Caco-2 (cell line): ENCODE results near the gene EMCN. TPM values are rescaled to one million over a fixed set of nuclear protein-coding genes. Genes with fewer than 3 reads are reported as not detected.
A peak's percentile ranks its signal among the peaks of the same experiment; 100 is the strongest.

Source experiments
- BruUV-seq: library from RNA; stranded (reverse); fragments of 400-500 nt; replicated peaks from 2 replicates; lab custom pipeline; 2021; lab: Mats Ljungman, UMichigan
- CTCF ChIA-PET: fragments of 300-600 bp; sonication (Branson Sonifier 250); formaldehyde crosslinking; loops from one replicate; lab custom pipeline; 2022; ENCODE audit warnings: antibody characterized with exemption; lab: Charles Lee
- POLR2A ChIA-PET: fragments of 300-600 bp; sonication (Branson Sonifier 250); formaldehyde crosslinking; loops from one replicate; lab custom pipeline; 2022; ENCODE audit warnings: antibody characterized with exemption; lab: Charles Lee
- DNase-seq, 2 experiments: peaks; one replicate each; pipeline versions ENCODE4 v3.0.0 to v3.0.0-alpha.2; 2020 to 2022
- H3K27me3 ChIP-seq: replicated peaks from 2 replicates; pipeline ENCODE4 v1.6.0; 2011; ENCODE audit warnings: low read length; ENCODE audit not compliant: control insufficient read depth, insufficient read depth
- H3K36me3 ChIP-seq: 2 replicates; pipeline ENCODE4 v1.5.1; 2011; ENCODE audit warnings: low read length; ENCODE audit not compliant: control insufficient read depth, insufficient read depth
- H3K4me1 ChIP-seq: fragments of 250-450 bp; sonication (Bioruptor Pico); 2 replicates; pipeline ENCODE4 v1.5.1; 2020; ENCODE audit warnings: mild to moderate bottlenecking
- H3K4me3 ChIP-seq: 2 replicates; pipeline ENCODE4 v1.5.1; 2011; ENCODE audit warnings: low read depth, mild to moderate bottlenecking, control low read depth, low read length
- H3K9me3 ChIP-seq: fragments of 250-450 bp; sonication (Bioruptor Pico); 2 replicates; pipeline ENCODE4 v1.5.1; 2020; ENCODE audit warnings: mild to moderate bottlenecking, moderate library complexity
- H3K27ac Mint-ChIP-seq: one replicate; pipeline ENCODE4 v1.8.0; 2022; ENCODE audit warnings: mixed read lengths; ENCODE audit not compliant: unreplicated experiment
- H3K27me3 Mint-ChIP-seq: one replicate; pipeline ENCODE4 v1.8.0; 2022; ENCODE audit warnings: mixed read lengths; ENCODE audit not compliant: insufficient read depth, unreplicated experiment
- H3K36me3 Mint-ChIP-seq: one replicate; pipeline ENCODE4 v1.8.0; 2022; ENCODE audit warnings: mild to moderate bottlenecking, mixed read lengths; ENCODE audit not compliant: insufficient read depth, unreplicated experiment
- H3K4me1 Mint-ChIP-seq: one replicate; pipeline ENCODE4 v1.8.0; 2022; ENCODE audit warnings: low read depth, mixed read lengths; ENCODE audit not compliant: unreplicated experiment
- H3K4me3 Mint-ChIP-seq: one replicate; pipeline ENCODE4 v1.8.0; 2022; ENCODE audit warnings: mild to moderate bottlenecking, moderate library complexity, mixed read lengths; ENCODE audit not compliant: unreplicated experiment
- H3K9me3 Mint-ChIP-seq: one replicate; pipeline ENCODE4 v1.8.0; 2022; ENCODE audit warnings: mixed read lengths; ENCODE audit not compliant: unreplicated experiment
- intact Hi-C: fragments of 100-400 bp; cut with micrococcal nuclease; formaldehyde crosslinking; loops from one replicate; pipeline ENCODE4 v1.10.0; 2022; ENCODE audit not compliant: unreplicated experiment
- total RNA-seq: library from RNA; stranded (reverse); gene quantifications from 2 replicates; pipeline ENCODE4 v1.2.3, GENCODE V29; 2022
- TF ChIP-seq, protein P1 (sequence below), 2 experiments: fragments of 200-600 bp in 1 of 2; IDR thresholded peaks; 1 replicate in 1 of 2; 2 replicates in 1 of 2; pipeline versions ENCODE4 v1.5.1 to v1.8.0; 2011 to 2022; ENCODE audit warnings: antibody characterized with exemption in 1 of 2, control low read depth in 1 of 2, inconsistent platforms in 1 of 2, low read depth in 1 of 2, low read length in 1 of 2, mild to moderate bottlenecking in 1 of 2, moderate library complexity in 1 of 2; ENCODE audit not compliant: insufficient read depth in 1 of 2, severe bottlenecking in 1 of 2, unreplicated experiment in 1 of 2

Gene EMCN
- total RNA-seq, 1 experiment from 2014 or later: not detected

GRCh38 chr4:100555611-100556337 lies 38.0 kb upstream of the EMCN start:
- peaks cover 1% of the 10 kb centered on the region for H3K9me3 Mint-ChIP-seq
- ChIA-PET POLR2A (no interaction called here), CTCF (no interaction called here)
- Histone ChIP-seq H3K4me1 (no peaks in the 10 kb centered on the region), H3K27me3 (no peaks in the 10 kb centered on the region), H3K9me3 (no peaks in the 10 kb centered on the region), H3K4me3 (no peak overlapping the region), H3K36me3 (no peaks in the 10 kb centered on the region)
- no peak for DNase-seq
- TF ChIP-seq, protein P1, sequence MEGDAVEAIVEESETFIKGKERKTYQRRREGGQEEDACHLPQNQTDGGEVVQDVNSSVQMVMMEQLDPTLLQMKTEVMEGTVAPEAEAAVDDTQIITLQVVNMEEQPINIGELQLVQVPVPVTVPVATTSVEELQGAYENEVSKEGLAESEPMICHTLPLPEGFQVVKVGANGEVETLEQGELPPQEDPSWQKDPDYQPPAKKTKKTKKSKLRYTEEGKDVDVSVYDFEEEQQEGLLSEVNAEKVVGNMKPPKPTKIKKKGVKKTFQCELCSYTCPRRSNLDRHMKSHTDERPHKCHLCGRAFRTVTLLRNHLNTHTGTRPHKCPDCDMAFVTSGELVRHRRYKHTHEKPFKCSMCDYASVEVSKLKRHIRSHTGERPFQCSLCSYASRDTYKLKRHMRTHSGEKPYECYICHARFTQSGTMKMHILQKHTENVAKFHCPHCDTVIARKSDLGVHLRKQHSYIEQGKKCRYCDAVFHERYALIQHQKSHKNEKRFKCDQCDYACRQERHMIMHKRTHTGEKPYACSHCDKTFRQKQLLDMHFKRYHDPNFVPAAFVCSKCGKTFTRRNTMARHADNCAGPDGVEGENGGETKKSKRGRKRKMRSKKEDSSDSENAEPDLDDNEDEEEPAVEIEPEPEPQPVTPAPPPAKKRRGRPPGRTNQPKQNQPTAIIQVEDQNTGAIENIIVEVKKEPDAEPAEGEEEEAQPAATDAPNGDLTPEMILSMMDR (IDR thresholded peaks at IDR 0.05; ENCODE audit: insufficient read depth in 1 of 2, low read depth in 1 of 2, low read length in 1 of 2, severe bottlenecking in 1 of 2, unreplicated experiment in 1 of 2): no peak
- peaks cover 5% of the 10 kb centered on the region for H3K27me3 Mint-ChIP-seq
- no peak overlapping the region for H3K4me3 Mint-ChIP-seq
- H3K4me1 Mint-ChIP-seq: no peaks in the 10 kb centered on the region
- no peak overlapping the region for H3K27ac Mint-ChIP-seq
- BruUV-seq: no TSS peak
- intact Hi-C loops: no loop called here
- H3K36me3 Mint-ChIP-seq: no peaks in the 10 kb centered on the region

- Histone ChIP-seq H3K9me3 (no peaks in the 10 kb centered on the region), H3K27me3 (no peaks in the 10 kb centered on the region), H3K36me3 (no peaks in the 10 kb centered on the region), H3K4me3 (no peak overlapping the region), H3K4me1 (peaks cover 8% of the 10 kb centered on the region; the same call in 1 of the 2 replicates)
- Mint-ChIP-seq H3K4me1 (no peaks in the 10 kb centered on the region), H3K27me3 (no peaks in the 10 kb centered on the region), H3K27ac (no peak overlapping the region), H3K36me3 (no peaks in the 10 kb centered on the region), H3K9me3 (no peaks in the 10 kb centered on the region), H3K4me3 (no peak overlapping the region)
- TF ChIP-seq, protein P1 (IDR thresholded peaks at IDR 0.05; ENCODE audit: insufficient read depth in 1 of 2, low read depth in 1 of 2, low read length in 1 of 2, severe bottlenecking in 1 of 2, unreplicated experiment in 1 of 2): no peak
- no peak for DNase-seq
- ChIA-PET POLR2A (no interaction called here), CTCF (interaction anchor here (0.7 kb wide), 1 partner anchor 1752 kb away, joined by 3 read pairs; no protein-coding TSS in a partner anchor)
- intact Hi-C loops: no loop called here
- BruUV-seq: no TSS peak
Measured at GRCh38 chr4:100548200-100548560, 30.4 kb upstream of the EMCN start.

GRCh38 chr4:100547541-100548199 lies 29.8 kb upstream of the EMCN start:
- intact Hi-C loops: no loop called here
- BruUV-seq: no TSS peak

More at GRCh38 chr4:100547541-100548199, 29.8 kb upstream of the EMCN start:
- Histone ChIP-seq H3K27me3 (no peaks in the 10 kb centered on the region), H3K4me1 (peaks cover 8% of the 10 kb centered on the region; the same call in 1 of the 2 replicates), H3K9me3 (no peaks in the 10 kb centered on the region), H3K4me3 (no peak overlapping the region), H3K36me3 (no peaks in the 10 kb centered on the region)
- Mint-ChIP-seq H3K9me3 (no peaks in the 10 kb centered on the region), H3K36me3 (no peaks in the 10 kb centered on the region), H3K27ac (no peak overlapping the region), H3K4me3 (no peak overlapping the region), H3K27me3 (no peaks in the 10 kb centered on the region), H3K4me1 (no peaks in the 10 kb centered on the region)
- POLR2A ChIA-PET: interaction anchor here (0.6 kb wide), 1 partner anchor 47 kb away, joined by 4 read pairs; no protein-coding TSS in a partner anchor
- CTCF ChIA-PET: interaction anchor here (0.7 kb wide), 2 partner anchors 72 to 1752 kb away, joined by 3 to 9 read pairs; no protein-coding TSS in a partner anchor
- TF ChIP-seq, protein P1 (IDR thresholded peaks at IDR 0.05; ENCODE audit: insufficient read depth in 1 of 2, low read depth in 1 of 2, low read length in 1 of 2, severe bottlenecking in 1 of 2, unreplicated experiment in 1 of 2): peak in 1 of 2 experiments; percentile 16
- DNase-seq: peak; percentile 46 to 51
